Activated naive CD8-positive, alpha-beta T cell treated with anti-CD3 and anti-CD28 coated beads, Interleukin-2, amount 10 ng/mL, durations not matched to agents 7 days and 5 days (primary cell): ENCODE results near the gene C10orf53. TPM values are rescaled to one million over a fixed set of nuclear protein-coding genes. Genes with fewer than 3 reads are reported as not detected.
A peak's percentile ranks its signal among the peaks of the same experiment; 100 is the strongest.

ENCODE experiments used
- ATAC-seq: fragments of 150-1000 bp; cut with Tn5 transposase; one replicate; pipeline ENCODE4 v1.10.0; 2021; ENCODE audit warnings: low read depth, moderate library complexity
- POLR2A ChIA-PET: fragments of 350-600 bp; sonication (Branson Sonifier 250); formaldehyde crosslinking; loops from one replicate; lab custom pipeline; 2021; ENCODE audit warnings: antibody characterized with exemption; lab: Charles Lee
- DNase-seq: peaks from one replicate; pipeline ENCODE4 v3.0.0; 2021
- H3K27ac Mint-ChIP-seq: one replicate; pipeline ENCODE4 v1.8.0; 2022; ENCODE audit warnings: mild to moderate bottlenecking, mixed read lengths
- H3K27me3 Mint-ChIP-seq: one replicate; pipeline ENCODE4 v1.8.0; 2022; ENCODE audit warnings: mild to moderate bottlenecking, moderate library complexity, mixed read lengths
- H3K36me3 Mint-ChIP-seq: one replicate; pipeline ENCODE4 v1.8.0; 2021; ENCODE audit warnings: mild to moderate bottlenecking, mixed read lengths
- H3K4me1 Mint-ChIP-seq: one replicate; pipeline ENCODE4 v1.8.0; 2021; ENCODE audit warnings: mixed read lengths
- H3K4me3 Mint-ChIP-seq: one replicate; pipeline ENCODE4 v1.8.0; 2022; ENCODE audit warnings: mild to moderate bottlenecking, moderate library complexity, mixed read lengths
- H3K9me3 Mint-ChIP-seq: one replicate; pipeline ENCODE4 v1.8.0; 2021; ENCODE audit warnings: mixed read lengths
- total RNA-seq, 2 experiments: library from RNA; stranded (reverse); gene quantifications; one replicate each; pipeline ENCODE4 v1.2.3, GENCODE V29; 2021

The C10orf53 gene
- total RNA-seq, 2 experiments from 2014 or later, result not detected

GRCh38 chr10:49647985-49648795 lies 31.3 kb upstream of the C10orf53 start:
- Mint-ChIP-seq H3K36me3 (no peaks in the 10 kb centered on the region), H3K4me1 (peaks cover 24% of the 10 kb centered on the region), H3K27ac (no peak overlapping the region), H3K9me3 (no peaks in the 10 kb centered on the region), H3K27me3 (peaks cover 23% of the 10 kb centered on the region), H3K4me3 (no peak overlapping the region)
- DNase-seq (no peak), ATAC-seq (no peak)
- POLR2A ChIA-PET, result no interaction called here

DNA sequence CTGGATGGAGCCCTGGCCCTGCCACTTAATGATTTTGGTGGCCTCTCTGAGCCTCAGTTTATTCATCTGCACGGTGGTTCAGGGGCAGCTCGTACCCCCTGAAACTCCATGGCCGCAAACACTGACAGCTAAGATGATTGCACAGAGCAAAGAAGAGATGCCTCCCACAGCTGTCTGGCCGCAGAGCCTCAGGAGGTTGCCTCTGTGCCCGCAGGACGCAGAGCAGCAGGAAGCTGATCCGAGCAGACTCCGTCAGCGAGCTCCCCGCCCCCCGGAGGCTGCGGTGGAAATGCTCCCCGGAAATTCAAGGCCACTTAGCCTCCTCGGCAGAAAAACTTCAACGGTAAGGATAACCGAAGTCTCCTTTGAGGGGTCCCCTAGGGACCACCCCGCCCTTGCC lies 30.2 kb upstream of the C10orf53 start:
- peak overlapping the region; percentile 32 for H3K27ac Mint-ChIP-seq
- H3K36me3 Mint-ChIP-seq, result no peaks in the 10 kb centered on the region
- peaks cover 24% of the 10 kb centered on the region for H3K4me1 Mint-ChIP-seq
- DNase-seq, result peak; percentile 73
- peak; percentile 84 for ATAC-seq
- no peaks in the 10 kb centered on the region for H3K9me3 Mint-ChIP-seq
- peak overlapping the region; percentile 44 for H3K4me3 Mint-ChIP-seq
- peaks cover 22% of the 10 kb centered on the region for H3K27me3 Mint-ChIP-seq
- POLR2A ChIA-PET, result interaction anchor here (1.0 kb wide), 1 partner anchor 111 kb away, joined by 4 read pairs; the partner anchor contains the start of gene ERCC6

DNA sequence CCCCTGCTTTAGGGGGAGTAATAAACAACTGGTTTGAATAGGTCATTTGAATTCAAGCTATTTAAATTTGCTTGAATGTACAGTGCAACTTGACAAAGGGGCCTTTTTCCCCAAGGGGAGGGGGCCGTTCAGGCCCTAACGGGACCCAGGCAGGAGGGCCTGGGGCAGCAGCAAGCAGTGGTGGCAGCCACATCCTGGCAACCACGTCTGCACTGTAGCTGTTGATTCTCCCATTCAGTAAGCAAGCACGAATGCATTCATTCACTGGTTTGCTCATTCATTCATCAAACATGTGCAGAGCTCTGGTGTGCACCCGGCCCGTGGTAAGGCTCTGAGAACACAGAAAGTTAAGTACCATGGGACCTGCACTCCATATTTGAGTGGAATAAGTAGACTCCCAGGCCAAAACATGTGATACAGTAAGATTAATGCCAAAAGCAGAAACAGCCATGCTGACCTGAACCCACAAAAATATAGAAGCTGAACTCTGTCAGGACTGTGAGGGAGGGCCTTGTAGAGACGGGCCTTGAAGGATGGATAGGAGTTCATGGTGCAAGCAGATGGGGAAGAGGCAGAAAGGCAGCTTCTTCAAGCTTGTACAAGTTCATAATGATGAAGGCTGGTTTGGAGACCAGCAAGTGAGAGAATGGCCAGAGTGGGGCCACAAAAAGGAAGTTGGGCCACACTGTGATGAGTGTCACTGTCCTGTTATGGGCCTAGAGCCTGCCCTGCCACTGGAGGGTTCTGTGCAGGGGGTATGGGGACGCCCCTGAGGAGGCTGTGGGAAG lies 29.3 kb upstream of the C10orf53 start:
- Mint-ChIP-seq H3K27me3 (peaks cover 15% of the 10 kb centered on the region), H3K9me3 (no peaks in the 10 kb centered on the region), H3K4me1 (peaks cover 24% of the 10 kb centered on the region), H3K36me3 (no peaks in the 10 kb centered on the region), H3K4me3 (peak overlapping the region; percentile 44), H3K27ac (peak overlapping the region; percentile 35)
- POLR2A ChIA-PET, result interaction anchor here (1.0 kb wide), 1 partner anchor 112 kb away, joined by 4 read pairs; the partner anchor contains the start of gene ERCC6
- peak; percentile 58 for ATAC-seq
- DNase-seq, result peak; percentile 38

DNA sequence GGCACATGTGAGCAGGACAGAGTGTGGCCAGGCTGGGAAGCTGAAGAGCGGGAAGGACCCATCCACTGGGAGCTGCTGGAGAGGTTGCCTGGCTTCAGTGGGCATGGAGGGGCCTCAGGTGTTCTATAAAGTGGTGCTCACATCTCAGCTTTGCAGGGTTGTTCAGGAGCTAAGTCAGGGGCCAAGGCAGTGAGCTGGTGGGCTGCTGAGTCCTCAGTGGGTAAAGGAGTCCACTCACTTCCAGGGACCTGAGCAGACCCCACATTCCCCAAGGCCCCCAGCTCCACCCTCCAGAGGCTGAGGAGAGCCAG lies 28.8 kb upstream of the C10orf53 start:
- Mint-ChIP-seq H3K27ac (peak overlapping the region; percentile 35), H3K4me1 (peaks cover 24% of the 10 kb centered on the region), H3K36me3 (no peaks in the 10 kb centered on the region), H3K27me3 (peaks cover 15% of the 10 kb centered on the region), H3K4me3 (no peak overlapping the region), H3K9me3 (no peaks in the 10 kb centered on the region)
- DNase-seq (no peak), ATAC-seq (no peak)
- POLR2A ChIA-PET, result no interaction called here

DNA sequence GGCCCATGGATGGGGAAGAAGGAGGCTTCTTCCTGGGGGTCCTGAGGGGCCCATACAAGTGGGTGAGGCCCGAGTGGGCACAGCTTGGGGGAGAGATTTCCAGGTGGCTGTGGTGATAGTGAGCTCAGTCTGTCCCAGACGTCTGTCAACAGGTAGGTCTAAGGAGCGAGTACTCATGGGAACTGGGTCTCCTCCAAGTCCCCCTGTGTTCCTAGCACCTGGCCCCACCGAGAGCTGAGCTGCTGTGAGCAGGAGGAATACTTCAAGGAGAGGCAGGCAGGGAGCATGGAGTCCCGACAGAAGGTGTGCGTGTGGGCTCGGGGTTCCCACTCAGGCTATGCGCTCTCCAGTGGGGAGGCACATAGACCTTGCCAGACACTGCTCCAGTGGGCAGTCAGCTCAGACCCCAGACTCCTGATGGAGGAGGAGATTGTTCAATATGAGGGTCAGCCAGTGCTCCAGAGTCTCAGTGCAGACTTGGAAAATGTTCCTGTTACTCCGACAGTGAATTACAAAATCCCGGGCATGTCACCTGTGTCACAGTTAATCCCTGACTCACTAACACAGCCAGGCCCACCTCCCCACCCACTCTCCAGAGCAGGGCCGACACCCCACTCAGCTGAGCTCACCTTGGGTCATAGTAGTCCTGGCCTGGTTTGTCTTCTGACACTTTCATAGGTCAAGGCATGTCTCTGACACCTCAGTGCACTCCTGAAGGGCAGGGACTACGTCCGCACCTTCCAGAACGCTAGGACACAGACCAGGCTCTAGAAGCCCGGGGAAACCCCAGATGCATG lies 28.2 kb upstream of the C10orf53 start:
- H3K4me1 Mint-ChIP-seq, result peaks cover 24% of the 10 kb centered on the region
- H3K4me3 Mint-ChIP-seq, result no peak overlapping the region
- no peak overlapping the region for H3K27ac Mint-ChIP-seq
- POLR2A ChIA-PET, result no interaction called here
- H3K27me3 Mint-ChIP-seq, result peaks cover 15% of the 10 kb centered on the region
- ATAC-seq (no peak), DNase-seq (no peak)
- H3K9me3 Mint-ChIP-seq, result no peaks in the 10 kb centered on the region
- H3K36me3 Mint-ChIP-seq, result no peaks in the 10 kb centered on the region

DNA sequence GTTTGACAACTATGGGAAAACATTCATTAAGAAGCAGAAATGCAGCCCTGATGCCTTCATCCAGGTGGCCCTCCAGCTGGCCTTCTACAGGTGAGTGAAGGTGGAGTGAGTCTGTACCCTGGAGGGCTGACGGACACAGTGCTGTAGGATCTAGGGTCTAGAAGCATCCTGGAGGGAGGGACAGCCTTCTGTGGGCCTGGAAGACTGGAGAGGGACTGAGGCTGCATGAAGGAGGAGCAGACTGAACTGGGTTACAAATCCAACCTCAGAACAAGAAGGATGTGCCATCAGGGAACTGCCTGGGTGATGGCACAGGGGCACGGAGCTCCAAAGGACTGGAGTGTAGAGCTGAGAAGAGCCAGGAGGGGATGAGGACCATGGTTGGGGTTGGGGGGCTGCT lies 27.5 kb upstream of the C10orf53 start:
- no peak overlapping the region for H3K27ac Mint-ChIP-seq
- peaks cover 24% of the 10 kb centered on the region for H3K4me1 Mint-ChIP-seq
- POLR2A ChIA-PET, result no interaction called here
- H3K36me3 Mint-ChIP-seq, result no peaks in the 10 kb centered on the region
- no peak for ATAC-seq
- no peak overlapping the region for H3K4me3 Mint-ChIP-seq
- no peaks in the 10 kb centered on the region for H3K9me3 Mint-ChIP-seq
- no peak for DNase-seq
- peaks cover 15% of the 10 kb centered on the region for H3K27me3 Mint-ChIP-seq

GRCh38 chr10:49652421-49653272 lies 26.8 kb upstream of the C10orf53 start:
- DNase-seq (no peak), ATAC-seq (no peak)
- H3K4me1 Mint-ChIP-seq, result peaks cover 24% of the 10 kb centered on the region
- H3K27me3 Mint-ChIP-seq, result peaks cover 9% of the 10 kb centered on the region
- POLR2A ChIA-PET, result no interaction called here
- H3K4me3 Mint-ChIP-seq, result no peak overlapping the region
- H3K36me3 Mint-ChIP-seq, result no peaks in the 10 kb centered on the region
- no peaks in the 10 kb centered on the region for H3K9me3 Mint-ChIP-seq
- H3K27ac Mint-ChIP-seq, result no peak overlapping the region

GRCh38 chr10:49653273-49653929 lies 26.1 kb upstream of the C10orf53 start:
- no peaks in the 10 kb centered on the region for H3K36me3 Mint-ChIP-seq
- no peak overlapping the region for H3K27ac Mint-ChIP-seq
- no peak for DNase-seq
- POLR2A ChIA-PET, result no interaction called here
- H3K9me3 Mint-ChIP-seq, result no peaks in the 10 kb centered on the region
- peaks cover 18% of the 10 kb centered on the region for H3K4me1 Mint-ChIP-seq
- H3K4me3 Mint-ChIP-seq, result no peak overlapping the region
- no peak for ATAC-seq
- H3K27me3 Mint-ChIP-seq, result peaks cover 8% of the 10 kb centered on the region

DNA sequence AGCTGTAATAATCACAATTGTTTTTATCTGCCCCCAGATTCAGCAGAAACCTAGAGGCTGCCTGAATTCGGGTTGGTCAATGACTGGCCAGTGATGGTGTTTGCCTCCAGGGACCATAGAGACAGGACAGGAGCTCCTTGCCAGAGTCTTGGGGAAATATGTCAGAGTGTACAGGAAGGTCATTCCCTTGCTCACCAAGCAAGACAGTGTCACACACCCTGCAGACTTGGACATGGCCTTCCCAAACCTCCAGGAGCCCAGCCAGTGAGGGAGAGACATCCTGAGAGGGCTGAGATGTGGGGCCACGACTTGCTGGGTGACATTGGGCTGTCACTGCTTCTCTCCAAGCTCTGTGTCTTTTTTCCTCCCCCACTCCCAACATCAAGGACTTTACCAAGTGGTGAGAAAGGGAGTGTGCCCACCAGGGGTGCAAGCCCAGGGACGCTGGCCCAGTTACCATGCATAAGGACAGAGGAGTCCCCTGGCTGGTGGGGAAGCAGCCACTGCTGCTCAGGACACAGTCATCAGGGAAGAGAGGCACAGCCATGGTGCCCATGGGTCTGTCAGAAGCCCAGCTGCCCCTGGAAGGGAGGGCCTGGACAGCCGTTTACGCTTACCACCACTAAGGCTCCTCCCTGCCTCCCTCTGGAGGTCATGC lies 25.3 kb upstream of the C10orf53 start:
- H3K9me3 Mint-ChIP-seq, result peaks cover 6% of the 10 kb centered on the region
- H3K27me3 Mint-ChIP-seq, result peaks cover 8% of the 10 kb centered on the region
- ATAC-seq (no peak), DNase-seq (no peak)
- no peaks in the 10 kb centered on the region for H3K36me3 Mint-ChIP-seq
- H3K4me1 Mint-ChIP-seq, result peaks cover 11% of the 10 kb centered on the region
- H3K27ac Mint-ChIP-seq, result no peak overlapping the region
- H3K4me3 Mint-ChIP-seq, result no peak overlapping the region
- POLR2A ChIA-PET, result no interaction called here

DNA sequence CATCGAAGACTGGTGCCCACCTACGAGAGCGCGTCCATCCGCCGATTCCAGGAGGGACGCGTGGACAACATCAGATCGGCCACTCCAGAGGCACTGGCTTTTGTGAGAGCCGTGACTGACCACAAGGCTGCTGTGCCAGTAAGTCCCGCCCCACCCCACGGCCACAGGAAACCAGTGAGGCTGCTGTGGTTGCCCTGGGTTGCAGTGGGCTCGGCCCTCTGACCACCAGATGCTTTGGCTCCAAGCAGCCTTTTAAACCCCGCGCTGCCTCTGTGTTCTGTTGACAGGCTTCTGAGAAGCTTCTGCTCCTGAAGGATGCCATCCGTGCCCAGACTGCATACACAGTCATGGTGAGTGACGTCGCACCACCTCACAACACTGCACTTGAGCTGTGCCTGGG lies 24.4 kb upstream of the C10orf53 start:
- DNase-seq (no peak), ATAC-seq (no peak)
- Mint-ChIP-seq H3K4me3 (no peak overlapping the region), H3K27ac (no peak overlapping the region), H3K36me3 (no peaks in the 10 kb centered on the region), H3K27me3 (peaks cover 10% of the 10 kb centered on the region), H3K9me3 (peaks cover 8% of the 10 kb centered on the region), H3K4me1 (peaks cover 3% of the 10 kb centered on the region)
- POLR2A ChIA-PET, result no interaction called here

- Mint-ChIP-seq H3K27me3 (peaks cover 9% of the 10 kb centered on the region), H3K4me3 (no peak overlapping the region), H3K36me3 (no peaks in the 10 kb centered on the region), H3K27ac (no peak overlapping the region), H3K4me1 (no peaks in the 10 kb centered on the region), H3K9me3 (peaks cover 8% of the 10 kb centered on the region)
- POLR2A ChIA-PET, result no interaction called here
- ATAC-seq (no peak), DNase-seq (no peak)
These were observed 22.5 kb upstream of the C10orf53 start for GRCh38 chr10:49656845-49657493.
